Daoy (cell line): ENCODE measurements around the gene TFF1. TPM values are rescaled to one million over a fixed set of nuclear protein-coding genes. Genes with fewer than 3 reads are reported as not detected.

Source experiments
- DNase-seq: peaks from one replicate; pipeline ENCODE4 v3.0.0-alpha.2; 2015; ENCODE audit warnings: low read depth
- total RNA-seq: library from RNA; depleted of rRNA; stranded (reverse); fragments of >200 nt; shearing (Covaris generic); gene quantifications from 2 replicates; pipeline ENCODE4 v1.2.3, GENCODE V29; 2014

Gene TFF1
- total RNA-seq, 1 experiment from 2014 or later, result not detected

DNA sequence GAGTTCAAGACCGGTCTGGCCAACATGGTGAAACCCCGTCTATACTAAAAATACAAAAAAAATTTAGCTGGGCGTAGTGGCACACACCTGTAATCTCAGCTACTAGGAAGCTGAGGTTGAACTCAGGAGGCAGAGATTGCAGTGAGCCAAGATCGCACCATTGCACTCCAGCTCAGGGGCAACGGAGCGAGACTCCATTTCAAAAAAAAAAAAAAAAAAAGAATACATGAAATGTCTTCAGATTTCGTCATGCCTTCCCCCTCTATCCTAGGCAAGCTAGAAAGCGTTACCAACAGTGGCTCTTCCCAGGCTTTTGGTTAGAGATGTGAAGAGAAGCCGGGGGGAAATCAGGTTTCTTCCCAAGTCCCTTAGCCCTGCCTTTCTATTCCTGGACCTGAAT, 3.6 kb downstream of the TFF1 start:
- DNase-seq, result no peak

GRCh38 chr21:42362198-42362597, 4.1 kb downstream of the TFF1 start:
- no peak for DNase-seq

DNA sequence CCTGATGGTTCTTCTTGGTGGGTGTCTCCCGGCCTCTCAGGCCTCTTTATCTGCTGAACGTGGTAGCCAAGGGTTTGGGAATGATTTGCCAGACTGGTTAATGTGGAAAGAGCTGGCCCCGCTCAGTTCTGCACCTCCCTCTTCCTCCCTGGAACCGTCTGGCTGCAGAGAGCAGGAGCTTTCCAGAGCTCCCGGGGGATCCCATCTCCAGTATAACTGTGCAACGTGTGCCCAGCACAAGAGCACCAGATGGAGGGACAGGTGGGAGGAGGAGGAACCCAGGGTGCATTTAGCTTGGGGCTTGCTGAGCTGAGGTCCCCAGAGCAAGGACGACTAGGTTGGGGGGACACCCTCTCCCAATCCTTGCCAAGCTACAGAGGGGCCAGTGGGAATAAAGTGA, 5.0 kb downstream of the TFF1 start:
- no peak for DNase-seq

DNA sequence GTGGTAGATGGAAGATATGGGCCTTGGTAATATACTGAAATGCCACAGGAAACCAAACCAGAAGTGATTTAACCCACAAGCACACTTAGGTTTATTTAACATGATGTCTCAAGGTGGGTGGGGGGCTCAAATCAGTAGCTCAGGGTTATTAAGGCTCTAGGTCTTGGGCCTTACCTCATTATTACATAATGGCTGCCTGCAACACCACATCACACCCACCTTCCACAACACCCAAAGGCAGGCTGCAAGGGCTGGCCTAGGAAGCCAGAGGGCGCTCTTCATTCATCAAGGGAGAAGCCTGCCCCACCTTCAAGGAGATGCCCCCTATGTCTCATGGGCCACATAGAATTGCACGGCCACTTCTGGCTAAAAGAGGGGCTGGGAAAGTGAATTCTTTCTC, 6.0 kb downstream of the TFF1 start:
- DNase-seq, result peak; percentile 23

- DNase-seq, result peak; percentile 52
These were observed 7.4 kb downstream of the TFF1 start for GRCh38 chr21:42358937-42359336.

- no peak for DNase-seq
These were observed 8.1 kb downstream of the TFF1 start for GRCh38 chr21:42358261-42358660.

DNA sequence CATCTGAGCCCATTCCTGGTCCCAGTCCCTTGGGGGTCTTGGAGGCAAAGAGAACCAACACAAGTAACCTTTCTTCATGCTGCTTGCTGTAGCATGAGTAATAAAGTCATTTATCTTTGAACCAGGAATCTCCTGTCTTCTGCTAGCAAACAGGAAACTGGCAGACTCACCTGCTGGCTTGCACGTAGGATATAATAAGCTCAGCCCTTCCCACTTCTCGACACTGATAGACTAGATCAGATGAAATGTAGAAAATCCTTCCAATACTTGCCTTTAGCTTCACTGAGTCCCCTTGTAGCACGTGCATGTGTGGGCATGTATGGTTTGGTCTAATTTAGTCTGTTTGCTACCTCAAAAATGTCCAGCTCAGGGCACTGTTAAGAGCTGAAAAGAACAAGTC, 9.0 kb downstream of the TFF1 start:
- no peak for DNase-seq

DNA sequence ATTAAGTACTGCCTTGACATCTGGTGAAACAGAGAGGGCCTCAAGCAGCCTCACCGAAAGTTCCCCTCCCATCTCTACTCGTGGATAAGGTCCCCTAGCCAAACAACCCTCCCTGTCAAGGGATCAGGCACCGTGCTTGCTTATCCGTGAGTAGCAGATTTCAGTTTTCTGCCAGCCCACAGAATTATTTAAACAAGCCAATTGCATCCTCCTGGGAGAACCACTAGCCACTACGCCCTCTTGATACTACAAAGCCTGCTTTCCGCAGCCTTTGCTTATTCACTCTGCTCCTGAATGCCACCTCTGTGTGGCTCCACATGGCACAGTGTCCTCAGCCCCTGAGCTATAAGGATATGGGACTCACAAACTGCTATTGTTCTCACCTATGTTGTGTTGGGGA, 9.7 kb downstream of the TFF1 start:
- DNase-seq, result no peak

DNA sequence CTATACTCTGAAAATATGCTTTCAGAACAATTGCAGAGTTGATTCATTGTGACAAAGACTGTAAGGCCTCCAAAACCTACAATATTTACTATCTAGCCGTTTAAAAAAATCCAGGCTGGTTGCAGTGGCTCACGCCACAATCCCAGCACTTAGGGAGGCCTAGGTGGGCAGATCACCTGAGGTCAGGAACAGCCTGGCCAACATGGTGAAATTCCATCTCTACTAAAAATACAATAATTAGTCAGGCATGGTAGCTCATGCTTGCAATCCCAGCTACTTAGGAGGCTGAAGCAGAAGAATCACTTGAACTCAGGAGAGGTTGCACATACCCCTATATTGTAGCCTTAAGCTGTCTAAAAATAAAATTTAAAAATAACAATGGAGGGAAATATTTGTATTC, 10.3 kb downstream of the TFF1 start:
- DNase-seq, result no peak

DNA sequence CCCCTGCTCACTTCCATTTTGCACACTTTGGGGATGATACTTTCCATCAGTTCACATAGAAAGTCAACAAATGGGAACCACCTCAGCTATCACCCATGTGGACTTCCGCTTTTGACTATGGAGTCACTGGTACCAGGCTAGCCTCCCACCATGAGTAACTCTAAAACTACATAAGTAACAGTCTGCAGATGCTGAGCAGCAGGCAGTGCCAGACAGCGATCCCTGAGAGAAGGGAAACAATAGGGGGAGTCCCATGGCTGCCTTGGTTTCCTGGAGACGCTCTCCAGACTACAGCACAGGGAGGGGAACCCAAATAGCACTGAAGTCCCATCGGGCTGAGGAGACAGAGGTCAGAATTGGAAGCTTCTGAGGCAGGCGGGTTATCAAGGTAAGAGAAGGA, 12.7 kb downstream of the TFF1 start:
- no peak for DNase-seq

- DNase-seq, result peak; percentile 51
These were observed 13.8 kb downstream of the TFF1 start for GRCh38 chr21:42352441-42353095.

DNA sequence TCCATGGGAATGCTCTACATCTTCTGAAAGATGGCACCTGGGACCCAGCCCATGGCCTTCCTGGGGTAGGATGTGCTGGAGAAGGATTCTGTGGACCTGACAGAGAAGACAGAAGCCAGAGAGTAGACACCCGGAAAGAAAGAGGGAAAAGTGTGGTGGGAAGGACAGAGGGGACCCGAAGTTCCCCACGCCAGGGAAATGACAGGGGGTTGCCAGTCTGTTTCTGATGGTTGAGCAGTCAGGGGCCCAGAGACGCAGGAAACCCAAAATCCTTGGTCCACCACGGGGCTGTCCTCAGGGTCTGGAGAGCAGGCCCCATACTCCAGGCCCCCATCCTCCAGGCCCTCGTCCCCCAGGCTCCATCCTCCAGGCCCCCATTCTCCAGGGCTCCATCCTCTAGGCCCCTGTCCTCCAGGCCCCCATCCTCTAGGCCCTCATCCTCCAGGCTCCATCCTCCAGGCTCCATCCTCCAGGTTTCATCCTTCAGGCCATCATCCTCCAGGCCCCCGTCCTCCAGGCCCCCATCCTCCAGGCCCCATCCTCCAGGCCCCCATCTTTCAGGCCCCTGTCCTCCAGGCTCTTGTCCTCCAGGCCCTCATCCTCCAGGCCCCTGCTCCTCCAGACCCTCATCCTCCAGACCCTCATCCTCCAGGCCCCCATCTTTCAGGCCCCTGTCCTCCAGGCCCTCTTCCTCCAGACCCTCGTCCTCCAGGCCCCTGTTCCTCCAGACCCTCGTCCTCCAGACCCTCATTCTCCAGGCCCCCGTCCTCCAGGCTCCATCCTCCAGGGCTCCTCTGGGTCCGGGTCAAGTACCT, 14.5 kb downstream of the TFF1 start:
- no peak for DNase-seq

- DNase-seq, result peak; percentile 27
These were observed 15.4 kb downstream of the TFF1 start, which contains the start of gene TFF2 for GRCh38 chr21:42350927-42351426. TSS of gene TFF2 (minus strand) at chr21:42350994. CDS start at chr21:42350957, 37 bp downstream.

GRCh38 chr21:42350318-42350910, 15.9 kb downstream of the TFF1 start:
- no peak for DNase-seq

- DNase-seq, result no peak
These were observed 16.7 kb downstream of the TFF1 start for GRCh38 chr21:42349420-42350317.

DNA sequence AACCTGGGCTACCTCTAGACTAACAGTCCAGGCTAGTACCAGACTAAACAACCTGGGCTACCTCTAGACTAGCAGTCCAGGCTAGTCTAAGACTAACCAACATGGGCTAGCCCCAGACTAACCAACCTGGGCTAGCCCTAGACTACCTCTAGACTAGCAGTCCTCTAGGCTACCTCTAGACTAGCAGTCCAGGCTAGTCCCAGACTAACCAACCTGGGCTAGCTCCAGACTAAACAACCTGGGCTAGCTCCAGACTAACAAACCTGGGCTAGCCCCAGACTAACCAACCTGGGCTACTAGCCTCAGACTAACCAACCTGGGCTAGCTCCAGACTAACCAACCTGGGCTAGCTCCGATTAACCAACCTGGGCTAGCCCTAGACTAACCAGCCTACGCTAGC, 17.6 kb downstream of the TFF1 start:
- DNase-seq, result no peak

GRCh38 chr21:42347601-42348327, 18.6 kb downstream of the TFF1 start:
- peak; percentile 52 for DNase-seq

- no peak for DNase-seq
These were observed 19.3 kb downstream of the TFF1 start for GRCh38 chr21:42346866-42347600.

GRCh38 chr21:42346441-42346840, 19.9 kb downstream of the TFF1 start:
- DNase-seq, result no peak

DNA sequence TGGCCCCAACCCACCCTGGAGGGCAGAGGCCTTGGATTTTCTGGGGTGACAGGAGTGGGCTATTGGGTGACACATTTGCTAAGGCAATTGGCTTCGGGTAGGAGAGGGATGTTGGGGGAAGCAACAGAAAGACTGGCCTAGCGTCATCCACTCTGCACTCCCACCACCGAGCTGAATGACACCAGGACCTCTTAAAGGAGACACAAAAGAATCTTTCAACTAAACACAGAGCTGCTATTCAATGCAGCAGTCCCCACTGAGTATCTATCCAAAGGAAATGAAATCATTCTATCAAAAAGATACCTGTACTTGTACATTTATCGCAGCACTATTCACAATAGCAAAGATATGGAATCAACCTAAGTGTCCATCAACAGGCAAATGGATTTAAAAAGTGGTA, 21.7 kb downstream of the TFF1 start:
- DNase-seq, result no peak
